ENCODE measurements around the gene ZNF618.

DNA sequence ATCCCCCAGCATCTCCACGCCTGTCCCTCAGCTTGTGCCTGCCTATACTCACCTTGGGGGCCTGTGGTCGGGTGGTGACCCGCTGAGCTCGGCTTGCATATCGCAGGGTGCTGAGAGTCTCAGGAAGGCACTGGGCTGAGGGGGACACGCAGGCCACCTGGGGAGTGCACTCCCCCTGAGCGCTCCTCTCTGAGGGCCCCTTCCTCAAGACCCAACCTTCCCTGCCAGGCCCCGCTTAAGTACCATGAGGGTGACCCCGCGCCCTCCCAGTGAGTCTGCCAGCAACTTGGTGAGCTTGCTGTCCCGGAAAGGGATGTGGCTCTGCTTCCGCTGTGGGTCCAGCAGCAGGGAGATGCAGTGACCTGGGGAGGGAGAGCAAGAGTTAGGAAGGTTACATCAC is 218.9 kb downstream of the ZNF618 start:
- no peak for TF ChIP-seq POLR2A (IDR thresholded peaks at IDR 0.05)
- TF ChIP-seq, protein P1, sequence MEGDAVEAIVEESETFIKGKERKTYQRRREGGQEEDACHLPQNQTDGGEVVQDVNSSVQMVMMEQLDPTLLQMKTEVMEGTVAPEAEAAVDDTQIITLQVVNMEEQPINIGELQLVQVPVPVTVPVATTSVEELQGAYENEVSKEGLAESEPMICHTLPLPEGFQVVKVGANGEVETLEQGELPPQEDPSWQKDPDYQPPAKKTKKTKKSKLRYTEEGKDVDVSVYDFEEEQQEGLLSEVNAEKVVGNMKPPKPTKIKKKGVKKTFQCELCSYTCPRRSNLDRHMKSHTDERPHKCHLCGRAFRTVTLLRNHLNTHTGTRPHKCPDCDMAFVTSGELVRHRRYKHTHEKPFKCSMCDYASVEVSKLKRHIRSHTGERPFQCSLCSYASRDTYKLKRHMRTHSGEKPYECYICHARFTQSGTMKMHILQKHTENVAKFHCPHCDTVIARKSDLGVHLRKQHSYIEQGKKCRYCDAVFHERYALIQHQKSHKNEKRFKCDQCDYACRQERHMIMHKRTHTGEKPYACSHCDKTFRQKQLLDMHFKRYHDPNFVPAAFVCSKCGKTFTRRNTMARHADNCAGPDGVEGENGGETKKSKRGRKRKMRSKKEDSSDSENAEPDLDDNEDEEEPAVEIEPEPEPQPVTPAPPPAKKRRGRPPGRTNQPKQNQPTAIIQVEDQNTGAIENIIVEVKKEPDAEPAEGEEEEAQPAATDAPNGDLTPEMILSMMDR (IDR thresholded peaks at IDR 0.05) = no peak
- no peak for TF ChIP-seq EP300 (IDR thresholded peaks at IDR 0.05)

Data from stomach (tissue), 4 donors.